ENCODE measurements around the gene ABI3BP.

DNA sequence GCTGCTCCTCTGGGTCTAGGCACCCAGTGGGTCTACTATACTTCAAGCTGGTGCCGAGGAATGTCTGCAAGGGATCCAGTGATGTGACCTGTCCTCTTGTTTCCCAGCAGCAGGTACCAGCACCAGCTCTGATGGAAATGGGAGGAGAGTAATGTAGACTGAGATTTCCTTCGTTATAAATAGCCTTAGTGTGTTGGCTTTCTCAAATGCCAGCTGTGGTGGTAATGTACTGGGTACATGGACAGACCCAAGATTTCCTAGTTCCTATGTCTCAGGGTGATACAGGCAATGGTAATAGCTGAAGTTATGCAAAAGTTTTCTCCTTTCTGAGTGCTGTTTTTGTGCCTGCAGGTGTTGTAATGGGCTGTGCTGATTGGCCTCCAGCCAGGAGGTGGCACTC is 33.0 kb upstream of the ABI3BP start:
- TF ChIP-seq POLR2A (IDR thresholded peaks at IDR 0.05), result no peak
- TF ChIP-seq, protein P1, sequence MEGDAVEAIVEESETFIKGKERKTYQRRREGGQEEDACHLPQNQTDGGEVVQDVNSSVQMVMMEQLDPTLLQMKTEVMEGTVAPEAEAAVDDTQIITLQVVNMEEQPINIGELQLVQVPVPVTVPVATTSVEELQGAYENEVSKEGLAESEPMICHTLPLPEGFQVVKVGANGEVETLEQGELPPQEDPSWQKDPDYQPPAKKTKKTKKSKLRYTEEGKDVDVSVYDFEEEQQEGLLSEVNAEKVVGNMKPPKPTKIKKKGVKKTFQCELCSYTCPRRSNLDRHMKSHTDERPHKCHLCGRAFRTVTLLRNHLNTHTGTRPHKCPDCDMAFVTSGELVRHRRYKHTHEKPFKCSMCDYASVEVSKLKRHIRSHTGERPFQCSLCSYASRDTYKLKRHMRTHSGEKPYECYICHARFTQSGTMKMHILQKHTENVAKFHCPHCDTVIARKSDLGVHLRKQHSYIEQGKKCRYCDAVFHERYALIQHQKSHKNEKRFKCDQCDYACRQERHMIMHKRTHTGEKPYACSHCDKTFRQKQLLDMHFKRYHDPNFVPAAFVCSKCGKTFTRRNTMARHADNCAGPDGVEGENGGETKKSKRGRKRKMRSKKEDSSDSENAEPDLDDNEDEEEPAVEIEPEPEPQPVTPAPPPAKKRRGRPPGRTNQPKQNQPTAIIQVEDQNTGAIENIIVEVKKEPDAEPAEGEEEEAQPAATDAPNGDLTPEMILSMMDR (IDR thresholded peaks at IDR 0.05), result no peak
- TF ChIP-seq POLR2AphosphoS5 (IDR thresholded peaks at IDR 0.05), result no peak

All from transverse colon (tissue), 4 donors.